CD14-positive monocyte (primary cell): ENCODE results near the gene CNOT2. TPM values are rescaled to one million over a fixed set of nuclear protein-coding genes. Genes with fewer than 3 reads are reported as not detected.
A peak's percentile ranks its signal among the peaks of the same experiment; 100 is the strongest.

Experiments used
- DNase-seq, 3 donors: peaks; one replicate each; pipeline ENCODE4 v3.0.0-alpha.2; 2011 to 2022
- H2AFZ ChIP-seq: 2 replicates; pipeline ENCODE4 v1.6.0; 2012; ENCODE audit warnings: mild to moderate bottlenecking, low read depth, low read length, inconsistent platforms; ENCODE audit not compliant: insufficient read depth, poor library complexity, severe bottlenecking
- H3K27ac ChIP-seq, 2 donors: 1 replicate in 1 of 2; 2 replicates in 1 of 2; pipeline ENCODE4 v1.5.1; 2012 to 2013; ENCODE audit warnings: low read length in 2 of 2, control low read depth in 1 of 2, inconsistent platforms in 1 of 2, low read depth in 1 of 2, mild to moderate bottlenecking in 1 of 2
- H3K27me3 ChIP-seq, 2 donors: one replicate each; pipeline versions ENCODE4 v1.6.0 to v1.6.1; 2011 to 2013; ENCODE audit warnings: low read length in 2 of 2; ENCODE audit not compliant: control insufficient read depth in 2 of 2, insufficient read depth in 2 of 2
- H3K36me3 ChIP-seq, 2 donors: replicated peaks in 1 of 2; 1 replicate in 1 of 2; 2 replicates in 1 of 2; pipeline versions ENCODE4 v1.5.1 to v1.6.1; 2012 to 2013; ENCODE audit warnings: low read length in 2 of 2, control low read depth in 1 of 2, inconsistent platforms in 1 of 2, mild to moderate bottlenecking in 1 of 2; ENCODE audit not compliant: insufficient read depth in 2 of 2, control insufficient read depth in 1 of 2
- H3K4me1 ChIP-seq, 2 donors: 1 replicate in 1 of 2; 2 replicates in 1 of 2; pipeline versions ENCODE4 v1.5.1 to v1.6.1; 2012 to 2013; ENCODE audit warnings: low read length in 2 of 2, control low read depth in 1 of 2, inconsistent platforms in 1 of 2, mild to moderate bottlenecking in 1 of 2, moderate library complexity in 1 of 2; ENCODE audit not compliant: insufficient read depth in 2 of 2, control insufficient read depth in 1 of 2
- H3K4me2 ChIP-seq: replicated peaks from 2 replicates; pipeline ENCODE3; 2012; ENCODE audit warnings: low read length, moderate library complexity, mild to moderate bottlenecking; ENCODE audit not compliant: poor library complexity, severe bottlenecking; ENCODE audit errors: extremely low read depth
- H3K4me3 ChIP-seq, 3 experiments: fragments of 200-600 bp in 1 of 3; sonication (generic) in 1 of 3; replicated peaks in 1 of 3; 1 replicate in 2 of 3; 2 replicates in 1 of 3; pipeline ENCODE4 v1.5.1; 2011 to 2013; ENCODE audit warnings: low read length in 3 of 3, mild to moderate bottlenecking in 3 of 3, control low read depth in 2 of 3, low read depth in 2 of 3, inconsistent platforms in 1 of 3, moderate library complexity in 1 of 3
- H3K79me2 ChIP-seq: 2 replicates; pipeline ENCODE4 v1.6.0; 2012; ENCODE audit warnings: mild to moderate bottlenecking, control low read depth, inconsistent platforms, low read length, moderate library complexity; ENCODE audit not compliant: insufficient read depth
- H3K9ac ChIP-seq: 2 replicates; pipeline ENCODE4 v1.6.0; 2017; ENCODE audit warnings: low read length, mild to moderate bottlenecking; ENCODE audit not compliant: insufficient read depth, poor library complexity, severe bottlenecking
- H3K9me3 ChIP-seq, 2 donors: replicated peaks in 1 of 2; 1 replicate in 1 of 2; 2 replicates in 1 of 2; pipeline versions ENCODE4 v1.5.1 to v1.6.1; 2012 to 2013; ENCODE audit warnings: low read length in 2 of 2, control low read depth in 1 of 2; ENCODE audit not compliant: control insufficient read depth in 1 of 2, insufficient read depth in 1 of 2
- H4K20me1 ChIP-seq: 2 replicates; pipeline ENCODE4 v1.6.0; 2012; ENCODE audit warnings: mild to moderate bottlenecking, low read length, control low read depth, moderate library complexity; ENCODE audit not compliant: insufficient read depth
- H3K27ac Mint-ChIP-seq, 7 donors: one replicate each; pipeline ENCODE4 v1.8.0; 2020; ENCODE audit warnings: mild to moderate bottlenecking in 7 of 7, mixed read lengths in 7 of 7, moderate library complexity in 6 of 7, inconsistent platforms in 2 of 7
- H3K27me3 Mint-ChIP-seq, 3 donors: one replicate each; pipeline ENCODE4 v1.8.0; 2021 to 2022; ENCODE audit warnings: low read depth in 3 of 3, mild to moderate bottlenecking in 3 of 3, mixed read lengths in 3 of 3, moderate library complexity in 3 of 3, inconsistent platforms in 1 of 3
- H3K36me3 Mint-ChIP-seq, 2 donors: one replicate each; pipeline ENCODE4 v1.8.0; 2020; ENCODE audit warnings: mixed read lengths in 2 of 2, inconsistent platforms in 1 of 2, mild to moderate bottlenecking in 1 of 2
- H3K4me1 Mint-ChIP-seq: one replicate; pipeline ENCODE4 v1.8.0; 2020; ENCODE audit warnings: mild to moderate bottlenecking, mixed read lengths
- H3K4me3 Mint-ChIP-seq, 2 donors: one replicate each; pipeline ENCODE4 v1.8.0; 2020; ENCODE audit warnings: mild to moderate bottlenecking in 2 of 2, mixed read lengths in 2 of 2, moderate library complexity in 1 of 2
- H3K9me3 Mint-ChIP-seq, 7 donors: one replicate each; pipeline ENCODE4 v1.8.0; 2020 to 2022; ENCODE audit warnings: mixed read lengths in 7 of 7, mild to moderate bottlenecking in 6 of 7, moderate library complexity in 6 of 7, inconsistent platforms in 2 of 7
- CTCF ChIP-seq: fragments of 200-600 bp; IDR thresholded peaks from one replicate; pipeline ENCODE4 v1.8.0; 2022; ENCODE audit warnings: antibody characterized with exemption, mild to moderate bottlenecking
- WGBS: methylation state at CpG from one replicate; pipeline ENCODE4 v1.1.5; 2013; ENCODE audit warnings: missing lambda C conversion rate; ENCODE audit not compliant: insufficient coverage; 5-methylcytosine and 5-hydroxymethylcytosine counted together
- intact Hi-C, 2 donors: fragments of 100-400 bp; cut with micrococcal nuclease; formaldehyde crosslinking; loops; one replicate each; pipeline versions ENCODE4 v1.15.0 to v1.15.1; 2023
- polyA plus RNA-seq, 3 donors: library from polyadenylated mRNA; depleted of rRNA in 1 of 3; unstranded in 2 of 3; stranded (reverse) in 1 of 3; fragments of 300-500 nt in 2 of 3; fragments of >200 nt in 1 of 3; fragmentation: Illumina TruSeq in 2 of 3; gene quantifications; 1 replicate in 2 of 3; 2 replicates in 1 of 3; pipeline ENCODE4 v1.2.3, GENCODE V29; 2012 to 2021

Gene CNOT2
- polyA plus RNA-seq, 3 donors = 49.8 to 77.2 (median 72.7) TPM

DNA sequence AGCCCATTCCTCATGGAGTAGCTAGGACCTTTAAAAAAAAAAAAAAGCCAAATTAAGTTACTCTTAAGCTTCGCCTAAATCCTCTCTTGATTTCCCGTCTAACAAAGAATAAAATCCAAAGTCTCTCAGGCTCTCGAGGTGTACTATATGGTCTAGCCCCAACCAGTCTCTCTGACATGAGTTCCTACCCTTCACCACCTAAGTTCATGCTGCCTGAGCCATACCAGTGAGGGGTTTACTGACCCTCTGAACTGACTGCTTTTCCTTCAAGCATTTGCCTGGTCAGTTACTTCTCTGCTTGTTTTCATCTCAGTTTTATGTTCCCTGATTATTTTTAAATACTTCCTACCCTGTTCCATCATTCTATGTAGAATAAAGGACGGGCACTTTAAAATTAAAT lies 64.6 kb downstream of the CNOT2 start:
- TF ChIP-seq CTCF = no peak
- Histone ChIP-seq H4K20me1 (peaks cover 45% of the 10 kb centered on the region), H3K4me3 (no peak overlapping the region), H3K36me3 (peaks cover 6 to 43% of the 10 kb centered on the region in 2 donors), H3K4me2 (no peak overlapping the region), H3K27me3 (no peaks in the 10 kb centered on the region), H2AFZ (no peak overlapping the region), H3K9ac (no peak overlapping the region), H3K27ac (no peak overlapping the region), H3K79me2 (peaks cover 79% of the 10 kb centered on the region), H3K4me1 (no peaks in the 10 kb centered on the region), H3K9me3 (no peaks in the 10 kb centered on the region)
- Mint-ChIP-seq H3K9me3 (peaks cover 0 to 14% (median 2%) of the 10 kb centered on the region in 7 donors), H3K27ac (peak overlapping the region in 1 of 7 donors; percentile 2), H3K4me3 (no peak overlapping the region), H3K36me3 (peaks cover 32 to 36% of the 10 kb centered on the region in 2 donors), H3K27me3 (no peaks in the 10 kb centered on the region), H3K4me1 (peaks cover 2% of the 10 kb centered on the region)
- WGBS = 91% methylated on average over 2 of the region's 4 CpGs
- intact Hi-C loops = no loop called here
- DNase-seq = no peak

- intact Hi-C loops = no loop called here
- Mint-ChIP-seq H3K9me3 (peaks cover 0 to 6% (median 1%) of the 10 kb centered on the region in 7 donors), H3K4me3 (no peak overlapping the region), H3K4me1 (peaks cover 2% of the 10 kb centered on the region), H3K36me3 (peaks cover 31 to 33% of the 10 kb centered on the region in 2 donors), H3K27me3 (no peaks in the 10 kb centered on the region), H3K27ac (no peak overlapping the region)
- no peaks in the 10 kb centered on the region for H3K27me3 ChIP-seq
- DNase-seq = no peak
- H3K27ac ChIP-seq = no peak overlapping the region
- TF ChIP-seq CTCF = no peak
- H3K4me2 ChIP-seq = no peak overlapping the region
- H3K4me1 ChIP-seq = no peaks in the 10 kb centered on the region
- no CpG with 5 or more reads among the region's 2 CpGs for WGBS
- H3K9me3 ChIP-seq = no peaks in the 10 kb centered on the region
- H2AFZ ChIP-seq = no peak overlapping the region
- no peak overlapping the region for H3K9ac ChIP-seq
- peaks cover 92% of the 10 kb centered on the region for H3K79me2 ChIP-seq
- H4K20me1 ChIP-seq = peaks cover 48% of the 10 kb centered on the region
- peaks cover 6 to 49% of the 10 kb centered on the region in 2 donors for H3K36me3 ChIP-seq
- no peak overlapping the region for H3K4me3 ChIP-seq
Measured at GRCh38 chr12:70309348-70309747, 66.1 kb downstream of the CNOT2 start.
